ENCODE measurements around the gene MBP. TPM values are rescaled to one million over a fixed set of nuclear protein-coding genes. Genes with fewer than 3 reads are reported as not detected.
A peak's percentile ranks its signal among the peaks of the same experiment; 100 is the strongest.

MBP gene
- total RNA-seq, 1 donor from 2014 or later, result 9.7 TPM

- no peaks in the 10 kb centered on the region for H3K9me3 Mint-ChIP-seq (ENCODE audit: unreplicated experiment)
- TF ChIP-seq, protein P1, sequence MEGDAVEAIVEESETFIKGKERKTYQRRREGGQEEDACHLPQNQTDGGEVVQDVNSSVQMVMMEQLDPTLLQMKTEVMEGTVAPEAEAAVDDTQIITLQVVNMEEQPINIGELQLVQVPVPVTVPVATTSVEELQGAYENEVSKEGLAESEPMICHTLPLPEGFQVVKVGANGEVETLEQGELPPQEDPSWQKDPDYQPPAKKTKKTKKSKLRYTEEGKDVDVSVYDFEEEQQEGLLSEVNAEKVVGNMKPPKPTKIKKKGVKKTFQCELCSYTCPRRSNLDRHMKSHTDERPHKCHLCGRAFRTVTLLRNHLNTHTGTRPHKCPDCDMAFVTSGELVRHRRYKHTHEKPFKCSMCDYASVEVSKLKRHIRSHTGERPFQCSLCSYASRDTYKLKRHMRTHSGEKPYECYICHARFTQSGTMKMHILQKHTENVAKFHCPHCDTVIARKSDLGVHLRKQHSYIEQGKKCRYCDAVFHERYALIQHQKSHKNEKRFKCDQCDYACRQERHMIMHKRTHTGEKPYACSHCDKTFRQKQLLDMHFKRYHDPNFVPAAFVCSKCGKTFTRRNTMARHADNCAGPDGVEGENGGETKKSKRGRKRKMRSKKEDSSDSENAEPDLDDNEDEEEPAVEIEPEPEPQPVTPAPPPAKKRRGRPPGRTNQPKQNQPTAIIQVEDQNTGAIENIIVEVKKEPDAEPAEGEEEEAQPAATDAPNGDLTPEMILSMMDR (IDR thresholded peaks at IDR 0.05; ENCODE audit: unreplicated experiment), result peak; percentile 88
- H3K27me3 Mint-ChIP-seq (ENCODE audit: unreplicated experiment), result peaks cover 3% of the 10 kb centered on the region
- H3K27ac Mint-ChIP-seq (ENCODE audit: unreplicated experiment), result no peak overlapping the region
- peaks cover 10% of the 10 kb centered on the region for H3K36me3 Mint-ChIP-seq (ENCODE audit: low read depth, unreplicated experiment)
- H3K4me3 Mint-ChIP-seq (ENCODE audit: unreplicated experiment), result no peak overlapping the region
- DNase-seq (ENCODE audit: low spot score), result peak; percentile 91
- peaks cover 32% of the 10 kb centered on the region for H3K4me1 Mint-ChIP-seq (ENCODE audit: unreplicated experiment)
Measured at GRCh38 chr18:76982841-76983583, 149.6 kb downstream of the MBP start.

- Mint-ChIP-seq H3K27me3 (ENCODE audit: unreplicated experiment) (peaks cover 3% of the 10 kb centered on the region), H3K27ac (ENCODE audit: unreplicated experiment) (no peak overlapping the region), H3K4me3 (ENCODE audit: unreplicated experiment) (no peak overlapping the region), H3K9me3 (ENCODE audit: unreplicated experiment) (no peaks in the 10 kb centered on the region), H3K36me3 (ENCODE audit: low read depth, unreplicated experiment) (peaks cover 10% of the 10 kb centered on the region), H3K4me1 (ENCODE audit: unreplicated experiment) (peaks cover 25% of the 10 kb centered on the region)
- DNase-seq (ENCODE audit: low spot score), result no peak
- TF ChIP-seq, protein P1 (IDR thresholded peaks at IDR 0.05; ENCODE audit: unreplicated experiment), result no peak
Measured at GRCh38 chr18:76982038-76982437, 150.5 kb downstream of the MBP start.

DNA sequence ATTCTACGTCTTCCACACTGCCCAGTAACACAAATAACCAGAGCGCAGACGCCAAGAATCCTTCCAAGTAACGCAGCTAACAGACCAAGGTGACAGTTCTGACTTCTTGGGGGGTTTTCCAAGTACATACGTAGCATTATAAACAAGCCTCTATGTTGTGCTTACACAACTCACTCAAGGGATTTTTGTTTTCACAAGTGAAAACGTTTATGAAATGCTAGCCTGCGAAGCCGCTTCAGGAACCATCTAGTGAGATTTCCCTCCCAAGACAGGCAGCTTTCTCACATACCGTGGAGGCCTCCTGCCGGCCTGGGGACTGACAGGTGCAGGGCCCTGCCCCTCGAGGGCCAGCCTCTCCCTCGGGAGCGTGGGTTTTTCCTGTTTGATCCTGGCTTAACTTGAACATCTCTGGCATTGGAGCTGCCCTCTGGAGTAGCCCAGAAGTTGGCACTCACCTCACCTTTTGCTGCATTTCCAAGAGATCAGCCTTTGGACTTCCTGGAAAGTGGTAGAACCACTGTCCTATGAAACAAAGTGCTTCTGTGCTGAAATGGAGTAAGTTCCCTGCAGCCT, 151.1 kb downstream of the MBP start:
- TF ChIP-seq, protein P1 (IDR thresholded peaks at IDR 0.05; ENCODE audit: unreplicated experiment), result no peak
- no peak overlapping the region for H3K27ac Mint-ChIP-seq (ENCODE audit: unreplicated experiment)
- H3K4me3 Mint-ChIP-seq (ENCODE audit: unreplicated experiment), result no peak overlapping the region
- peaks cover 10% of the 10 kb centered on the region for H3K36me3 Mint-ChIP-seq (ENCODE audit: low read depth, unreplicated experiment)
- peaks cover 19% of the 10 kb centered on the region for H3K4me1 Mint-ChIP-seq (ENCODE audit: unreplicated experiment)
- H3K9me3 Mint-ChIP-seq (ENCODE audit: unreplicated experiment), result no peaks in the 10 kb centered on the region
- H3K27me3 Mint-ChIP-seq (ENCODE audit: unreplicated experiment), result peaks cover 3% of the 10 kb centered on the region
- DNase-seq (ENCODE audit: low spot score), result no peak

DNA sequence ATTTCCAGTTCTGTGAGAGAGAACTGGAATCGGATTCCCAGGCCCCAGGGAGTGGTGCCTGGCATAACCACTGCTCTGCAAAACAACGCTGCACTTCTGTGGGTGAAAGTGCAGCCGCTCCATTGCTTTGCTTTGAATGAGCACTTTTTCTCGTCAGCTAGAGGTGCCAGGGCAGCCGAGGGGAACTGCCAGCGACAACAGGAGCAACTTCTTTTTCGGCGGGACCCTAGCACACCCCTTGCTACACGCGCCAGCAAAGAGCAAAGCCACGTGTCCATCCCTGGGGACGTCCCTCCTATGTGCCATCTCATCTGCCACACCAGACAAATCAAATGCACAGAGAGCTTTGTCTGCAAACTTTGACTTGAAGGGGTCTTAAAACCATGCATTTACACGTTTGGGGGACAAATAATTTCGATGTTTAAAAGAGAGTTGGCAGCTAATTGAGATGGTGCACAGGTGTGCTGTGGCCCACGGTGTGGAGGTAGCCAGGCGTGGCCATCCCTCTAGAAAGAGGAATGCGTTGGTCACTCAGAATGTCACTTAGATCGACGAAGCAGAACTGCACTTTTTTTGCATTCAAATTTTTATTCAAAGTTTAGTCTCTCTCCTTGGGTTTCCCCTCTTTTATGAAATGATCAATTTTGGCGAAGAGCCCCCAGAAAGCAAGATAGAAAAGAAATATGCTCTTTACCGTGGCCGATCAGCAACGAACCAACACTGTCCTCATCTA, 151.8 kb downstream of the MBP start:
- no peak for DNase-seq (ENCODE audit: low spot score)
- Mint-ChIP-seq H3K4me3 (ENCODE audit: unreplicated experiment) (no peak overlapping the region), H3K9me3 (ENCODE audit: unreplicated experiment) (no peaks in the 10 kb centered on the region), H3K27me3 (ENCODE audit: unreplicated experiment) (peaks cover 2% of the 10 kb centered on the region), H3K36me3 (ENCODE audit: low read depth, unreplicated experiment) (peaks cover 10% of the 10 kb centered on the region), H3K27ac (ENCODE audit: unreplicated experiment) (no peak overlapping the region), H3K4me1 (ENCODE audit: unreplicated experiment) (peaks cover 14% of the 10 kb centered on the region)
- TF ChIP-seq, protein P1 (IDR thresholded peaks at IDR 0.05; ENCODE audit: unreplicated experiment), result no peak
